Endothelial cell of umbilical vein (primary cell): ENCODE results near the gene DNAJC30.

ENCODE experiments used
- EZH2 ChIP-seq: IDR thresholded peaks from 2 replicates; pipeline ENCODE4 v1.6.1; 2012; ENCODE audit warnings: borderline replicate concordance, low read depth, mild to moderate bottlenecking, moderate library complexity, low read length, inconsistent platforms; ENCODE audit not compliant: severe bottlenecking
- FOS ChIP-seq: IDR thresholded peaks from 2 replicates; pipeline ENCODE4 v1.6.1; 2011; ENCODE audit warnings: mild to moderate bottlenecking, low read length, moderate library complexity, borderline replicate concordance; ENCODE audit not compliant: insufficient read depth
- GATA2 ChIP-seq: IDR thresholded peaks from 2 replicates; pipeline ENCODE4 v1.7.0; 2011; ENCODE audit warnings: low read depth, mild to moderate bottlenecking, moderate library complexity, mixed read lengths, low read length; ENCODE audit not compliant: insufficient read length, insufficient read depth
- JUN ChIP-seq: IDR thresholded peaks from 2 replicates; pipeline ENCODE4 v1.6.1; 2011; ENCODE audit warnings: borderline replicate concordance, low read depth; ENCODE audit not compliant: insufficient read length, insufficient read depth
- MYC ChIP-seq: IDR thresholded peaks from one replicate; pipeline ENCODE4 v1.6.1; 2011; ENCODE audit warnings: mild to moderate bottlenecking, low read depth, low read length
- POLR2A ChIP-seq: IDR thresholded peaks from 2 replicates; pipeline ENCODE4 v1.6.1; 2012; ENCODE audit warnings: low read depth, mild to moderate bottlenecking, control low read depth, low read length
- POLR2AphosphoS5 ChIP-seq: IDR thresholded peaks from 2 replicates; pipeline ENCODE4 v1.6.1; 2012; ENCODE audit warnings: low read depth, mild to moderate bottlenecking, control low read depth, low read length, moderate library complexity; ENCODE audit not compliant: insufficient read depth
- TF ChIP-seq, protein P1 (sequence below), 2 donors: IDR thresholded peaks; 1 replicate in 1 of 2; 2 replicates in 1 of 2; pipeline ENCODE4 v1.5.1; 2011; ENCODE audit warnings: low read length in 2 of 2, mild to moderate bottlenecking in 2 of 2, moderate library complexity in 2 of 2, control low read depth in 1 of 2, inconsistent platforms in 1 of 2, low read depth in 1 of 2; ENCODE audit not compliant: insufficient read depth in 1 of 2; ENCODE audit errors: extremely low read depth in 1 of 2
- TF ChIP-seq, protein P2 (sequence below): IDR thresholded peaks from 2 replicates; pipeline ENCODE4 v1.6.1; 2011; ENCODE audit not compliant: insufficient read depth, insufficient read length

DNA sequence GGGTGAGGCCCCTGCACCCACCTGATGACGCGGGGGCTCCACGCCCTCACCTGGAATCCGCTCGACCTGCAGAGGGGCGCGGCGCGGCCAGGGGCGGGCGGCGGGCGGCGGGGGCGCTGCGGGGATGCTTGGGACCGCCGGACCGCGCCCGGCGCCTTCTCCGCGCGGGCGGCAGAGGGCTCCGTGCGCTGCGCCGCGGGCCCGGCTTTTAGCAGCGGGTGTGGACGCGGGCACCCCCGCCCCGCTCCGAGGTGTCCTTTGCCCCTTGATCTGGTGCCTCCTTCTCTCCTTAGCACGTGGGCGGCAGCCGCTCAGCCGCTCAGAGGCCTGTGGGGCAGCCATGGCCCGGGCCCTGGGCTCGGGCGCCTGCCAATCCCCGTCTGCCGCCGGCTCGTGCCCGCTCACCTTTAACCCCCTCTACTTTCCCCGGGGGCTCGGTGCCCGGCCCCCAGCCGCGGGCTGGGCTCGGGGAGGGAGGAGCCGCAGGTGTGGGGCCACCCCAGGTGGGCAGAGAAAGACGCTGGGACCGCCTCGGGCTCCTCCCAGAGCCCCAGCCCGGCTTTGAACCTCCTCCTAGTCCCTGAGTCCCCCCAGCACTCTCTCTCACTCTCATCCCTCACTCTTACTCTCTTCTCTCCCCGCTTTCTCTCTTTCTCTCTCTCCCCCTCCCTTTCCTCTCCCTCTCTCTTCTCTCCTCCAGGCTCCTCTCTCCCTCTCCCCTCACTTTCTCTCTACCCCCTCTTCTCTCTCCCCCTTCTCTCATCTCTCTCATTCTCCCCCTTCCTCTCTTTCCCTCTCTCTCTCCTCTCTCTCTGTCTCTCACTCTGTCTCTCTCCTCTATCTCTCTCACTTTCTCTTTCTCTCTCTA lies 35.3 kb downstream of the DNAJC30 start:
- TF ChIP-seq, protein P1, sequence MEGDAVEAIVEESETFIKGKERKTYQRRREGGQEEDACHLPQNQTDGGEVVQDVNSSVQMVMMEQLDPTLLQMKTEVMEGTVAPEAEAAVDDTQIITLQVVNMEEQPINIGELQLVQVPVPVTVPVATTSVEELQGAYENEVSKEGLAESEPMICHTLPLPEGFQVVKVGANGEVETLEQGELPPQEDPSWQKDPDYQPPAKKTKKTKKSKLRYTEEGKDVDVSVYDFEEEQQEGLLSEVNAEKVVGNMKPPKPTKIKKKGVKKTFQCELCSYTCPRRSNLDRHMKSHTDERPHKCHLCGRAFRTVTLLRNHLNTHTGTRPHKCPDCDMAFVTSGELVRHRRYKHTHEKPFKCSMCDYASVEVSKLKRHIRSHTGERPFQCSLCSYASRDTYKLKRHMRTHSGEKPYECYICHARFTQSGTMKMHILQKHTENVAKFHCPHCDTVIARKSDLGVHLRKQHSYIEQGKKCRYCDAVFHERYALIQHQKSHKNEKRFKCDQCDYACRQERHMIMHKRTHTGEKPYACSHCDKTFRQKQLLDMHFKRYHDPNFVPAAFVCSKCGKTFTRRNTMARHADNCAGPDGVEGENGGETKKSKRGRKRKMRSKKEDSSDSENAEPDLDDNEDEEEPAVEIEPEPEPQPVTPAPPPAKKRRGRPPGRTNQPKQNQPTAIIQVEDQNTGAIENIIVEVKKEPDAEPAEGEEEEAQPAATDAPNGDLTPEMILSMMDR (IDR thresholded peaks at IDR 0.05; ENCODE audit: extremely low read depth in 1 of 2, insufficient read depth in 1 of 2, low read depth in 1 of 2, low read length in 2 of 2), result peak in 1 of 2 donors; percentile 14
- peak; percentile 92 for TF ChIP-seq EZH2
- TF ChIP-seq POLR2AphosphoS5, result no peak
- TF ChIP-seq JUN, result no peak
- no peak for TF ChIP-seq POLR2A
- TF ChIP-seq, protein P2, sequence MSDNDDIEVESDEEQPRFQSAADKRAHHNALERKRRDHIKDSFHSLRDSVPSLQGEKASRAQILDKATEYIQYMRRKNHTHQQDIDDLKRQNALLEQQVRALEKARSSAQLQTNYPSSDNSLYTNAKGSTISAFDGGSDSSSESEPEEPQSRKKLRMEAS, result no peak
- TF ChIP-seq GATA2, result no peak
- TF ChIP-seq FOS, result no peak
- TF ChIP-seq MYC, result no peak
